HFF-Myc (cell line): ENCODE data around the gene RPP14.

Experiments used
- DNase-seq: peaks from one replicate; pipeline ENCODE4 v3.0.0-alpha.2; 2011; ENCODE audit warnings: low read depth; ENCODE audit errors: extremely low read depth
- H3K4me3 ChIP-seq: replicated peaks from 2 replicates; pipeline ENCODE4 v1.5.1; 2011; ENCODE audit warnings: low read depth, mild to moderate bottlenecking, control low read depth, low read length
- TF ChIP-seq, protein P1 (sequence below): IDR thresholded peaks from 2 replicates; pipeline ENCODE4 v1.5.1; 2012; ENCODE audit warnings: mild to moderate bottlenecking, low read depth, low read length, control low read depth; ENCODE audit errors: missing control alignments

The RPP14 gene

DNA sequence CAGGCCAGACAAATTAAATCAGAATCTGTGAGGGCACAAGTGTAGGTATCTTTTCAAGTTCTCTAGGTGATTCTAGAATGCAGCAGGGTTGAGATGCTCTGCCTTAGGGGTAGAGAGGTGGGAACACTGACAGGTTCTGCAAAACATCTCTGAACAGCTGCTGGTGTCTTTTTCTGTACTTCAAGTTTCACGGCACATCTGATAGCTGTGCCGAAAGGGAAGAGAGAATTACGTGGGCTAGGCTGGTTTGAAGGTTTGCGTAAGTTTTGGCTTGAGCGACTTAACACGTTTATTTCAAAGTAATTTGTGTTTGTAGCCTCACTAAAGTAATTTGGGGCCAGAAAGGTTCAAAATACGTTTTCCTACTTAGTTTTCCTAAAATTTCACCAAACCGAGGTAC, 49.1 kb downstream of the RPP14 start:
- TF ChIP-seq, protein P1, sequence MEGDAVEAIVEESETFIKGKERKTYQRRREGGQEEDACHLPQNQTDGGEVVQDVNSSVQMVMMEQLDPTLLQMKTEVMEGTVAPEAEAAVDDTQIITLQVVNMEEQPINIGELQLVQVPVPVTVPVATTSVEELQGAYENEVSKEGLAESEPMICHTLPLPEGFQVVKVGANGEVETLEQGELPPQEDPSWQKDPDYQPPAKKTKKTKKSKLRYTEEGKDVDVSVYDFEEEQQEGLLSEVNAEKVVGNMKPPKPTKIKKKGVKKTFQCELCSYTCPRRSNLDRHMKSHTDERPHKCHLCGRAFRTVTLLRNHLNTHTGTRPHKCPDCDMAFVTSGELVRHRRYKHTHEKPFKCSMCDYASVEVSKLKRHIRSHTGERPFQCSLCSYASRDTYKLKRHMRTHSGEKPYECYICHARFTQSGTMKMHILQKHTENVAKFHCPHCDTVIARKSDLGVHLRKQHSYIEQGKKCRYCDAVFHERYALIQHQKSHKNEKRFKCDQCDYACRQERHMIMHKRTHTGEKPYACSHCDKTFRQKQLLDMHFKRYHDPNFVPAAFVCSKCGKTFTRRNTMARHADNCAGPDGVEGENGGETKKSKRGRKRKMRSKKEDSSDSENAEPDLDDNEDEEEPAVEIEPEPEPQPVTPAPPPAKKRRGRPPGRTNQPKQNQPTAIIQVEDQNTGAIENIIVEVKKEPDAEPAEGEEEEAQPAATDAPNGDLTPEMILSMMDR = no peak
- no peak for DNase-seq
- H3K4me3 ChIP-seq = no peak overlapping the region

DNA sequence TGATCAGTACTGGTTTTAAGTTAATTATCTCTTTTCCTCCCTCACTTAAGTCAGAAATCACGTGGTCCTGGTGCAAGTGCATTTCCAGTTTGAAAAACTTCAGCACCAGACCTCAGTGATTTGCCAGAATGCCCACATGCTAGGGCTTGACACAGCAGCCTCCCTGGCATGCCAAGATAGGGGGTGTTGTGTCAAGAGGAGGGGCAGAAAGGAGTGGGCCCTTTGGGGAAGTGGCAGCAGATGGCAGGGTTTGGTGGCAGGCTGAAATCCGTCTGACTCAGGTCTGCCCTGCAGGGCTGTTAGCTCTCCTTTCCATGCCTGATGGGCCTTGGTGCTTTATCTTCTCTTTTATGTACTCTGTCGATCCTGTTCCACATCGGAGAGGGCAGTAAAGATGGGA, 50.0 kb downstream of the RPP14 start:
- H3K4me3 ChIP-seq = no peak overlapping the region
- TF ChIP-seq, protein P1 = no peak
- no peak for DNase-seq

DNA sequence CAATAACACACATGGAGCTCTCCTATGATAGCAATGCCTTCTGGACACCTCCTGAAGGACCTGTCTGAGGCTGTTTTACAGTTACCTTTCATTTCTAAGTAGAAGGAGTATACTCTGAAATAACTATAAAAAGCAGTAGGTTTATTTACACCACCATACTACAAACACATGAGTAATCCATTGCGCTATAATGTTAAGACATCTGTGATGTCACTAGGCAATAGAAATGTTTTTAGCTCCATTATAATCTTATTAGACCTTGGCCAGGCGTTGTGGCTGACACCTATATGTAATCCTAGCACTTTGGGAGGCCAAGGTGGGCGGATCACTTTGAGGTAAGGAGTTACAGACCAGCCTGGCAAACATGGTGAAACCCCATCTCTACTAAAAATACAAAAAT, 51.4 kb downstream of the RPP14 start:
- H3K4me3 ChIP-seq = no peak overlapping the region
- no peak for DNase-seq
- TF ChIP-seq, protein P1 = no peak

DNA sequence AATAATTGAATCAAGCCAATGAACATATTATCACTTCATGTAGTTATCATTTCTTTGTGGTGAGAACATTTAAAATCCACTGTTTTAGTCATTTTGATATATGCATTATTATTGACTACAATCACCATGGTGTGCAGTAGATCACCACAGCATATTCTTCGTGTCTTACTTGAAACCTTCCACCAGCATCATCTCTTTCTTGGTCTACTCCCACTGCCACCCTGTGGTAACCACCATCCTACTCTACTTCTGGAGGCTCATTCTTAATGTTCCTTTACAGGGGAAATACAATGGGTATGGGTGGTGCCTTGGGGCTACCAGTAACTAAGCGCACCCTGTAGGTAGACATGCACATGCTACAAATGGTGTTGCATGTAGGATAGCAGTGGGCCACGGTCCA, 52.0 kb downstream of the RPP14 start:
- no peak for DNase-seq
- no peak overlapping the region for H3K4me3 ChIP-seq
- TF ChIP-seq, protein P1 = no peak

DNA sequence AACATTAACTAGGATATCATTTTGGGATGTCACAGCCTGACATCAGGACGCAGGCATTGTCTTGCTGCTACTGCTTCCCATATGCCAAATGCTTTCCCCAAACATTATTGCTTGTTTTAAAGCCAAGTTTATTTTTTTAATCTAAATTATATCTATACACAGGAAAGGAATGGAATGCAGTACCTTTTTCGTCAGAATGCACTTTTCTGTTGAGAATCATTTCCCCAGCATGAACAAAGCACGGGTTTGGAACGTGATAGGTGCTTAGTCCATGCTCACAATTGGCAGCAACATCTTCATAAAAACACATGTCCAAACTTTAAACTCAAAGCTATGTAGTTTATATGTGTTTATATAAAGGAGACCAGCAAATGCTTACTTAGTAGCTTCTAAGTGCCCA, 52.8 kb downstream of the RPP14 start:
- H3K4me3 ChIP-seq = no peak overlapping the region
- TF ChIP-seq, protein P1 = no peak
- DNase-seq = no peak

DNA sequence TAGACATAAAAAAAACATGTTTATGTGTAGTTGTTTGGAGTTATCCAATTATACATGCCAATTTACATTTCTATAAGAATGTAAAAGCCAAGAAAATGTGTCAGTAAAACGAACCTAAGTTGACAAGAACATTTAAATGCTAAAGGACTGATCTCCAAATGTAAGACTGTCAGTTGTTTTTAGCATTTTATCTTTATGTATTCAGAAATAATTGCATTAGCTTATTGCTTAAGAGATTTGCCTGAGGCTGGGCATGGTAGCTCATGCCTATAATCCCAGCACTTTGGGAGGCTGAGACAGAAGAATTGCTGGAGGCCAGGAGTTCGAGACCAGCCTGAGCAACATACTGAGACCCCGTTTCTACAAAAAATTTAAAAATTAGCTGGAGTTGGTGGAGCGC, 53.6 kb downstream of the RPP14 start:
- no peak for DNase-seq
- TF ChIP-seq, protein P1 = no peak
- no peak overlapping the region for H3K4me3 ChIP-seq

DNA sequence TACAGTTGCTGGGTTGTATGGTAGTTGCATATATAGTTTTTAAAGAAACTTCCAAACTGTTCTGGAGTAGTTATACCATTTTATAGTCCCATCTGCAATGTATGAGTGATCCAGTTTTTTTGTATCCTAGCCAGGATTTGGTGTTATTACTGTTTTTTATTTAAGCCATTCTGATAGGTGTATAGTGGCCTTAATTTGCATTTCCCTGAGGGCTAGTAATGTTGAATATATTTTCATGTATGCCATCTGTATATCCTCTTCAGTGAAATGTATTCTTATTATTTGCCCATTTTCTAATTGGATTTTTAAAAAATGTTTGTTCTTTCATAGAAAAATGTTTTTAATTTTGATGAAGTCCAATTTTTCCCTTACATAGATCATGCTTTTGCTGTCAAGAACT, 55.8 kb downstream of the RPP14 start:
- TF ChIP-seq, protein P1 = no peak
- DNase-seq = no peak
- H3K4me3 ChIP-seq = no peak overlapping the region
